ENCODE data around the gene MYO18A. TPM values are rescaled to one million over a fixed set of nuclear protein-coding genes. Genes with fewer than 3 reads are reported as not detected.

MYO18A gene
- total and polyA plus RNA-seq, 9 donors: 23.0 to 53.9 (median 31.7) TPM

- TF ChIP-seq EP300 (IDR thresholded peaks at IDR 0.05) (no peak), CTCF (IDR thresholded peaks at IDR 0.05) (no peak), POLR2A (IDR thresholded peaks at IDR 0.05) (no peak)
- 88 to 90% (median 88%) methylated on average over 11 of the region's 11 CpGs for WGBS, 3 donors
- Histone ChIP-seq H3K4me3 (no peak overlapping the region), H3K36me3 (no peaks in the 10 kb centered on the region), H3K4me1 (ENCODE audit: insufficient read depth) (peaks cover 20% of the 10 kb centered on the region), H3K27ac (no peak overlapping the region), H3K27me3 (no peaks in the 10 kb centered on the region), H3K9me3 (no peaks in the 10 kb centered on the region)
- intact Hi-C loops (cut with DNase I): no loop called here
- DNase-seq: peak in 1 of 5 donors; percentile 9
These were observed 17.9 kb downstream of the MYO18A start for GRCh38 chr17:29162082-29162908.

DNA sequence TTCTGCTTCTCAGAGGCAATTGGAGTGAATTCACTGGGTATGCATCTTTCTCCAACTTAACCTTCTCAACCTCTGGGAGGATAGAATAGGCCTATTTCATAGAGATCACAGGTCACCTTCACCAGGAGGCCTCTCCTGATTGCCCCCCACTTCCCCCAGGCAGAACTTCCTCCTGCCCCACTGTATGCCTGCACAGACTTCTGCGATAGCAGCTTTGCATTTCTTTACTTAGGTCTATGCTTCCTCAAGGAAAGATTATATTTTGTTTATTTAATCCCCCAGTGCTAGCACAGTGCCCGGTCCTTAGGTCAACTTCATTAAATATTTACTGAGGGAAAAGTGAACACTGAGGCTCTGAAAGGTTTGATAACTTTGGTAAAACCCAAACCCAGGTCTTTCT, 19.9 kb downstream of the MYO18A start:
- intact Hi-C loops (cut with DNase I): no loop called here
- no peaks in the 10 kb centered on the region for H3K27me3 ChIP-seq
- DNase-seq: no peak
- TF ChIP-seq CTCF (IDR thresholded peaks at IDR 0.05): no peak
- TF ChIP-seq EP300 (IDR thresholded peaks at IDR 0.05): no peak
- no peak for TF ChIP-seq POLR2A (IDR thresholded peaks at IDR 0.05)
- whole genome bisulfite sequencing, 3 donors: 46 to 79% (median 69%) methylated on average over 2 of the region's 2 CpGs
- H3K36me3 ChIP-seq: no peaks in the 10 kb centered on the region
- no peak overlapping the region for H3K27ac ChIP-seq
- no peaks in the 10 kb centered on the region for H3K9me3 ChIP-seq
- no peak overlapping the region for H3K4me3 ChIP-seq
- peaks cover 40% of the 10 kb centered on the region for H3K4me1 ChIP-seq (ENCODE audit: insufficient read depth)

DNA sequence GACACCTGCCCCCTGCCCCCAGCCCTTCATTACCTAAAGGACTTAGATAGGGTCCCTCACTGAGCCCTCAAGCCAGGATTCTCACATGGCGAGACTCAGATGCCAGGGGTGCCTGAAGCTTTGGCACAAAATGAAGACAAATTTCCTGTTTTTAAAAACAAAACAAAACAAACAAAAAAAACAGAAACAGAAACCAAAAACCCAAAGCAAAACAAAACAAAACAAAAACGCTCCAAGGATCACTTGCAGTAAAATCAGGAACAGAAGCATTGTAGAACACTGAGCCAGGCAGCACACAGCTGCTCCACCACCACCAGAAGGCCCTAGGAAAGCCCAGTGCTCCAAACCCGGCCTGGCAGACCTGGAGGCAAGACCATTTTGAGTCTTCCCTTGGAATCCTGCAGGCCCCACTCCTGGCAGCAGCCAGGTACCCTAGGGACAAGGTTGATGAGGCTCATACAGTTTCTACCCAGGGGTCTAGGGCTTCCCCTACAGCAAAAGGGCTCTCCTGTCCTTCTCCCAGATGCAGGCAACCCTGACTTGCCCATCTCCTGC, 20.8 kb downstream of the MYO18A start:
- Histone ChIP-seq H3K27ac (peak overlapping the region in 1 of 2 donors; percentile 48), H3K27me3 (no peaks in the 10 kb centered on the region), H3K4me3 (no peak overlapping the region), H3K36me3 (no peaks in the 10 kb centered on the region), H3K4me1 (ENCODE audit: insufficient read depth) (peaks cover 44% of the 10 kb centered on the region), H3K9me3 (no peaks in the 10 kb centered on the region)
- TF ChIP-seq EP300 (IDR thresholded peaks at IDR 0.05) (no peak), CTCF (IDR thresholded peaks at IDR 0.05) (no peak)
- 15 to 40% (median 37%) methylated on average over 3 of the region's 3 CpGs for whole genome bisulfite sequencing, 3 donors
- intact Hi-C loops (cut with DNase I): loop anchor here in 1 of 4 donors (10.0 kb wide), 1 partner anchor 55 kb away; no protein-coding TSS in a partner anchor
- no peak for DNase-seq

- intact Hi-C loops (cut with DNase I): loop anchor here in 1 of 4 donors (10.0 kb wide), 1 partner anchor 56 kb away; no protein-coding TSS in a partner anchor
- Histone ChIP-seq H3K36me3 (no peaks in the 10 kb centered on the region), H3K4me1 (ENCODE audit: insufficient read depth) (peaks cover 44% of the 10 kb centered on the region), H3K27me3 (no peaks in the 10 kb centered on the region), H3K4me3 (no peak overlapping the region), H3K9me3 (no peaks in the 10 kb centered on the region), H3K27ac (peak overlapping the region in 1 of 2 donors; percentile 48)
- peak in 2 of 5 donors; percentile 42 to 51 for DNase-seq
- 21 to 41% (median 25%) methylated on average over 13 of the region's 13 CpGs for WGBS, 3 donors
- TF ChIP-seq EP300 (IDR thresholded peaks at IDR 0.05) (no peak), CTCF (IDR thresholded peaks at IDR 0.05) (no peak), POLR2A (IDR thresholded peaks at IDR 0.05) (no peak)
These were observed 21.5 kb downstream of the MYO18A start for GRCh38 chr17:29158488-29159275.
